SK-N-SH (cell line): ENCODE measurements around the gene HAPLN2. TPM values are rescaled to one million over a fixed set of nuclear protein-coding genes. Genes with fewer than 3 reads are reported as not detected.

ENCODE experiments used
- CTCF ChIA-PET: fragments of 300-600, 350-600 bp; formaldehyde crosslinking; extraction: SDS; loops from one replicate; lab custom pipeline; 2021; lab: Yijun Ruan, JAX
- POLR2A ChIA-PET: fragments of 350-600 bp; sonication (Branson Sonifier 250); formaldehyde crosslinking; extraction: SDS; loops from one replicate; lab custom pipeline; 2020; ENCODE audit warnings: antibody characterized with exemption, inconsistent platforms; lab: Yijun Ruan, JAX
- DNase-seq: peaks from one replicate; pipeline ENCODE4 v3.0.0; 2012
- H2AFZ ChIP-seq: fragments of 200-600 bp; sonication (generic); 2 replicates; pipeline ENCODE4 v1.8.1; 2016; ENCODE audit warnings: antibody characterized with exemption, mild to moderate bottlenecking, low read depth
- H3F3A ChIP-seq: fragments of 200-600 bp; sonication (generic); replicated peaks from 2 replicates; pipeline ENCODE3; 2016; ENCODE audit warnings: antibody characterized with exemption, mild to moderate bottlenecking; ENCODE audit not compliant: insufficient read depth
- H3K27ac ChIP-seq, 2 experiments: fragments of 200-500 bp in 1 of 2; fragments of 200-600 bp in 1 of 2; sonication (Bioruptor generic) in 1 of 2; sonication (generic), shearing (Covaris generic) in 1 of 2; 2 replicates each; pipeline versions ENCODE4 v1.5.1 to v1.6.1; 2014 to 2016; ENCODE audit warnings: low read depth in 2 of 2, inconsistent platforms in 1 of 2, low read length in 1 of 2, mild to moderate bottlenecking in 1 of 2, mixed read lengths in 1 of 2
- H3K27me3 ChIP-seq: fragments of 200-600 bp; sonication (generic), shearing (Covaris generic); 2 replicates; pipeline ENCODE4 v1.6.1; 2016; ENCODE audit warnings: mixed run types; ENCODE audit not compliant: insufficient read depth
- H3K36me3 ChIP-seq, 2 experiments: fragments of 200-500 bp in 1 of 2; fragments of 200-600 bp in 1 of 2; sonication (Bioruptor generic) in 1 of 2; sonication (generic) in 1 of 2; replicated peaks in 1 of 2; 2 replicates each; pipeline versions ENCODE3 to v1.5.1; 2014 to 2016; ENCODE audit warnings: low read length in 1 of 2, mild to moderate bottlenecking in 1 of 2; ENCODE audit not compliant: insufficient read depth in 2 of 2, control insufficient read depth in 1 of 2
- H3K4me1 ChIP-seq, 2 experiments: fragments of 200-500 bp in 1 of 2; fragments of 200-600 bp in 1 of 2; sonication (Bioruptor generic) in 1 of 2; sonication (generic), shearing (Covaris generic) in 1 of 2; 2 replicates each; pipeline versions ENCODE4 v1.5.1 to v1.6.1; 2014 to 2016; ENCODE audit warnings: low read depth in 1 of 2, low read length in 1 of 2, mixed run types in 1 of 2; ENCODE audit not compliant: insufficient read depth in 2 of 2, control insufficient read depth in 1 of 2
- H3K4me2 ChIP-seq: fragments of 200-600 bp; sonication (generic), shearing (Covaris generic); 2 replicates; pipeline ENCODE4 v1.6.1; 2017; ENCODE audit warnings: mixed run types
- H3K4me3 ChIP-seq, 2 experiments: fragments of 200-500 bp in 1 of 2; fragments of 200-600 bp in 1 of 2; sonication (Bioruptor generic) in 1 of 2; sonication (generic), shearing (Covaris generic) in 1 of 2; 2 replicates each; pipeline versions ENCODE4 v1.5.1 to v1.8.1; 2014 to 2016; ENCODE audit warnings: low read depth in 2 of 2, inconsistent platforms in 1 of 2, low read length in 1 of 2, mild to moderate bottlenecking in 1 of 2, mixed read lengths in 1 of 2, moderate library complexity in 1 of 2
- H3K79me2 ChIP-seq: fragments of 200-600 bp; sonication (generic); 2 replicates; pipeline ENCODE4 v1.8.1; 2017; ENCODE audit warnings: mild to moderate bottlenecking; ENCODE audit not compliant: insufficient read depth
- H3K9ac ChIP-seq: fragments of 200-600 bp; sonication (generic); 2 replicates; pipeline ENCODE4 v1.6.1; 2017; ENCODE audit warnings: mixed run types
- H3K9me2 ChIP-seq: fragments of 200-600 bp; sonication (generic); 2 replicates; pipeline ENCODE4 v1.6.1; 2017; ENCODE audit warnings: mixed run types
- H3K9me3 ChIP-seq: fragments of 200-600 bp; sonication (generic); 2 replicates; pipeline ENCODE4 v1.6.1; 2017; ENCODE audit warnings: mixed run types, mild to moderate bottlenecking, moderate library complexity
- H4K20me1 ChIP-seq: fragments of 200-600 bp; sonication (generic); 2 replicates; pipeline ENCODE4 v1.6.1; 2017; ENCODE audit warnings: mild to moderate bottlenecking, mixed run types; ENCODE audit not compliant: insufficient read depth
- ELF1 ChIP-seq: IDR thresholded peaks from 2 replicates; pipeline ENCODE4 v1.4.0; 2012
- FOSL2 ChIP-seq: IDR thresholded peaks from 2 replicates; pipeline ENCODE4 v1.4.0; 2012; ENCODE audit warnings: low read depth, mild to moderate bottlenecking, moderate library complexity, borderline replicate concordance
- FOXJ3 ChIP-seq: sonication (generic); formaldehyde crosslinking; IDR thresholded peaks from 2 replicates; pipeline ENCODE4 v1.5.1; 2020; ENCODE audit warnings: mild to moderate bottlenecking, missing genetic modification reagents
- JUND ChIP-seq: IDR thresholded peaks from 2 replicates; pipeline ENCODE4 v1.4.0; 2012
- MAX ChIP-seq: IDR thresholded peaks from 2 replicates; pipeline ENCODE4 v1.4.0; 2012; ENCODE audit warnings: low read depth
- NFIC ChIP-seq: IDR thresholded peaks from 2 replicates; pipeline ENCODE4 v1.4.0; 2012; ENCODE audit warnings: borderline replicate concordance
- NRF1 ChIP-seq: IDR thresholded peaks from 2 replicates; pipeline ENCODE4 v1.6.1; 2012; ENCODE audit warnings: low read depth, mild to moderate bottlenecking, low read length
- RAD21 ChIP-seq: IDR thresholded peaks from 2 replicates; pipeline ENCODE4 v1.6.1; 2012; ENCODE audit warnings: mild to moderate bottlenecking, low read length
- REST ChIP-seq: IDR thresholded peaks from 2 replicates; pipeline ENCODE4 v1.6.1; 2012; ENCODE audit warnings: mild to moderate bottlenecking, low read depth, low read length, moderate library complexity
- RFX5 ChIP-seq: IDR thresholded peaks from 2 replicates; pipeline ENCODE4 v1.6.1; 2012; ENCODE audit warnings: mild to moderate bottlenecking, improper control_type of control experiment, low read length
- RXRA ChIP-seq: IDR thresholded peaks from 2 replicates; pipeline ENCODE4 v1.4.0; 2012; ENCODE audit warnings: low read depth, mild to moderate bottlenecking, borderline replicate concordance
- SIN3A ChIP-seq: IDR thresholded peaks from 2 replicates; pipeline ENCODE4 v1.6.1; 2012; ENCODE audit warnings: low read depth, mild to moderate bottlenecking, low read length, moderate library complexity, borderline replicate concordance
- SMC3 ChIP-seq: IDR thresholded peaks from 2 replicates; pipeline ENCODE4 v1.6.1; 2012; ENCODE audit warnings: low read depth, low read length, improper control_type of control experiment
- TEAD4 ChIP-seq: IDR thresholded peaks from 2 replicates; pipeline ENCODE4 v1.4.0; 2012; ENCODE audit warnings: mild to moderate bottlenecking, borderline replicate concordance; ENCODE audit not compliant: insufficient read depth
- USF1 ChIP-seq: IDR thresholded peaks from 2 replicates; pipeline ENCODE4 v1.4.0; 2012; ENCODE audit warnings: low read depth, borderline replicate concordance
- USF2 ChIP-seq: fragments of 150-350 bp; IDR thresholded peaks from 2 replicates; pipeline ENCODE4 v1.6.1; 2017; ENCODE audit warnings: antibody characterized with exemption, low read length, low read depth, borderline replicate concordance
- YY1 ChIP-seq: IDR thresholded peaks from 2 replicates; pipeline ENCODE4 v1.4.0; 2012; ENCODE audit warnings: low read depth, mild to moderate bottlenecking
- ZBTB33 ChIP-seq: IDR thresholded peaks from 2 replicates; pipeline ENCODE4 v1.4.0; 2012; ENCODE audit warnings: low read depth, borderline replicate concordance
- WGBS: methylation state at CpG from one replicate; pipeline ENCODE4 v1.1.6; 2017; ENCODE audit warnings: low lambda C conversion rate; 5-methylcytosine and 5-hydroxymethylcytosine counted together
- polyA plus RNA-seq, 3 experiments: library from polyadenylated mRNA; depleted of rRNA; stranded (reverse); fragments of >200 nt; gene quantifications; 2 replicates each; pipeline ENCODE4 v1.2.3, GENCODE V29; 2012

The HAPLN2 gene
- polyA plus RNA-seq, 1 of the 3 experiments (the other 2 are of a cell fraction) = 0.20 TPM

GRCh38 chr1:156664767-156665411 is 45.7 kb downstream of the HAPLN2 start:
- H3K4me1 ChIP-seq = peaks cover 40 to 52% of the 10 kb centered on the region in 2 experiments; a peak in 3 of 4 replicates
- H4K20me1 ChIP-seq = no peaks in the 10 kb centered on the region
- H3K27ac ChIP-seq = no peak overlapping the region

More at GRCh38 chr1:156664767-156665411, 45.7 kb downstream of the HAPLN2 start:
- TF ChIP-seq RAD21 = no peak
- no peak for TF ChIP-seq FOSL2
- no peak for TF ChIP-seq SMC3
- TF ChIP-seq RFX5 = no peak
- no peak for TF ChIP-seq SIN3A
- no peak for TF ChIP-seq RXRA
- no peak for TF ChIP-seq YY1
- TF ChIP-seq ZBTB33 = no peak
- TF ChIP-seq FOXJ3 (CRISPR knock-in tag) = no peak
- no peak for TF ChIP-seq USF2
- TF ChIP-seq NFIC = no peak
- no peak for TF ChIP-seq MAX
- TF ChIP-seq TEAD4 = no peak
- no peak for TF ChIP-seq REST
- TF ChIP-seq NRF1 = no peak
- TF ChIP-seq ELF1 = no peak
- no peak for TF ChIP-seq JUND
- no peak for TF ChIP-seq USF1
- POLR2A ChIA-PET = interaction anchor here (2.3 kb wide), 1 partner anchor 12 kb away, joined by 14 read pairs; the partner anchor contains the start of gene NES
- peaks cover 15% of the 10 kb centered on the region for H3F3A ChIP-seq
- DNase-seq = no peak
- H3K36me3 ChIP-seq = no peaks in the 10 kb centered on the region
- peak overlapping the region; percentile 53; the same call in 1 of the 2 replicates for H3K4me2 ChIP-seq
- 90% methylated on average over 11 of the region's 16 CpGs for WGBS
- no peak overlapping the region for H2AFZ ChIP-seq
- no peak overlapping the region for H3K9ac ChIP-seq
- no peak overlapping the region for H3K4me3 ChIP-seq
- no peaks in the 10 kb centered on the region for H3K9me2 ChIP-seq
- CTCF ChIA-PET = interaction anchor here (0.8 to 13.1 kb wide), 7 partner anchors 18 to 225 kb away, joined by 3 to 682 read pairs (median 6); partner anchors contain the start of genes HAPLN2, ISG20L2, METTL25B and NAXE
- H3K79me2 ChIP-seq = no peaks in the 10 kb centered on the region
- H3K9me3 ChIP-seq = no peaks in the 10 kb centered on the region
- no peaks in the 10 kb centered on the region for H3K27me3 ChIP-seq
